Superior temporal gyrus (tissue), 1 donor: ENCODE results near the gene TH.

Experiments used
- DNase-seq: peaks from one replicate; pipeline ENCODE4 v3.0.0-alpha.2; 2016; ENCODE audit errors: extremely low spot score

The TH gene

DNA sequence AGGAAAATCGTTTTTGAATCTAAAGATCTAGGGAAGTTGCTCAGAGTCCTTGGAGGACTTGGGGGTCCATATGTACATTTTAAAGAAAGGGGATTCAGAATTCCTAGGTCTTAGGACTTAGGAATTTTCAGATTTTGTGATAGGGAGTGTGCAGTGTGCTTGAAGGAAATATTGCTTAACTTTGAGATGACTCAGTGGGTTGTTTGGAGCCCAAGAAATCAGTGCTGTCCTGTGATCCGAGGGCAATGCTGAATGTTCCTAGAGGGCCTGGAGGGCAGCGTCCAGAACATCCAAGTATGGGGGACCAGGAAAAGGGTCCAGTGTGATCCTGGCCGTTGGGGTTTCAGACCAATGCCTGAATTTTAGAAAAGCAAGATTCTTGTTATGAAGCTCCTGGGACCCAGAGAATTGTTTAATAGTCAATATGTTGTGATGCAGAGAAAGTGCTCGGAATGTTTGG lies 29.3 kb downstream of the TH start:
- no peak for DNase-seq

- no peak for DNase-seq
Measured at GRCh38 chr11:2140411-2141400, 30.9 kb downstream of the TH start.

DNA sequence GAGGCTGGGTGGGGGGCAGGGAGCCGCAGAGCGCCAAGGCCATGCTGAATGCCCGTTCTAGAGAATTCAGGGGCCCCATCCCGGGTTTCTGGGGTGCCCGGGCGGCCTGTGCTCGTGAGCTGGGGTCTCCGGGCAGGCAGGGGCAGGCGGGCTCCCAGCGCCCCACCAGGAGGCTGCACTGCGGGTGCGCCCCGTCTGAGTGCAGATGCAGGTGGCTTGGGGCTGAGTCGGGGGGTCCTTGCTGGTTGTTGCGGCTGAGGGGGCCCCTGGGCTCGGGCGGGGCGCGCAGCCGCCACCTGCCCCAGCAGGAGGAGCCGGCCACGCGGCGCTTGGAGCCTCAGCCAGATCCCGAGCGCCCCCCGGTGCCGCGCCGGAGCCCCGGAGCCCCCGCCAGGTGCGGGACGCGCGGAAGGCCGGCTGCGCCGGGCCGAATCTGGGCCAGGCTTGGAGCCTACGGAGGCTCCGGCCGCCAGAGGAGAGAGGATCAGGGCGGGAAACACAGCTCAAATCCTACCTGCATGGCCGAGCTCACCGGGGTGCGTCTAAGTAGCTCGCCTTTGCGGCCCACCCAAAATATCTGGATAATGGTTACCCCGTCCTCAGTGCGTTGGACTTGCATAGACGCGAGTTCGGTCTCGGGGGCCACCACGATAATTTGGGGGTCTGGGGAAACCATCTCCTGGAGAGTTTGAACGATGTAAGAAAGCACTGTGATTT lies 31.8 kb downstream of the TH start:
- no peak for DNase-seq

GRCh38 chr11:2139123-2139521 lies 32.5 kb downstream of the TH start, which contains the start of gene IGF2:
Gene IGF2, minus strand, starts transcription at chr11:2139389. Its CDS starts 3,866 bp downstream, at chr11:2135523.
- DNase-seq, result no peak

GRCh38 chr11:2138431-2139122 lies 33.0 kb downstream of the TH start:
- no peak for DNase-seq

GRCh38 chr11:2138068-2138430 lies 33.6 kb downstream of the TH start:
- no peak for DNase-seq

GRCh38 chr11:2137202-2138067 lies 34.2 kb downstream of the TH start:
- no peak for DNase-seq

GRCh38 chr11:2136952-2137201 lies 34.7 kb downstream of the TH start:
- DNase-seq, result no peak

DNA sequence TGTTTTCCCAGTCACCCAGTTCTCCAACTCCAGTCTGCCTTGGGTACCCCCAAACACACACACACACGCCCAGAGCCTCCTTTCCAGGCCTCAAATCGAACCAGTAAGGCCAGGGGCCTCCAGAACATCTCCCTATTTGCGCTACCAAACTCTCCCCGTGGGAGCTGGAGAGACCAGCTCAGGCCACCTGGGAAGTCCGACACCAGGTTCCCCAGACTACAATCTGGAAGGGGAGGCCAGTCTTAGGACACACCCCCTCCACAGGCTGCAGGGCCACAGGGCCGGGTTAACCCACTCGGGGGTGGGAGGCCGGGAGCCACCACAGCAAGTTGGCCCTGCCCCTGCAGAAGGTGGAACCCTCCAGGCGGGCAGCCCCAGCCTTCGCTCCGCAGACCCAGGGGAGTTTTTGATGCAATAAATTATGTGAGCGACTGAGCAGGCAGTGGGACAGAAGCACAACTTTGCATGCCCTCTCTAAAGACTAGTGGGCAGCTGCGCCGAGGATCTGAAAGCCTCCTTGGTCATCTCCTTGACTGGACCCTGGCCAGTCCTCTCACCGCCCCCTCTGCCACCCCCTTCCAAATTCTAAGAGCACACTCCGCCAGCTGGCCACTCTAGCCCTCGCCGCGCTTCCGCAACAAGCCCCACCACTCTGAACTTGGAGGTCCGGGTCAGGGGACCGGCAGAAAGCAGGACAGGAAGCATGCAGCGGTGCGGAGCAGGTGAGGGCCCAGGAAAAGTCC lies 35.2 kb downstream of the TH start:
- no peak for DNase-seq

DNA sequence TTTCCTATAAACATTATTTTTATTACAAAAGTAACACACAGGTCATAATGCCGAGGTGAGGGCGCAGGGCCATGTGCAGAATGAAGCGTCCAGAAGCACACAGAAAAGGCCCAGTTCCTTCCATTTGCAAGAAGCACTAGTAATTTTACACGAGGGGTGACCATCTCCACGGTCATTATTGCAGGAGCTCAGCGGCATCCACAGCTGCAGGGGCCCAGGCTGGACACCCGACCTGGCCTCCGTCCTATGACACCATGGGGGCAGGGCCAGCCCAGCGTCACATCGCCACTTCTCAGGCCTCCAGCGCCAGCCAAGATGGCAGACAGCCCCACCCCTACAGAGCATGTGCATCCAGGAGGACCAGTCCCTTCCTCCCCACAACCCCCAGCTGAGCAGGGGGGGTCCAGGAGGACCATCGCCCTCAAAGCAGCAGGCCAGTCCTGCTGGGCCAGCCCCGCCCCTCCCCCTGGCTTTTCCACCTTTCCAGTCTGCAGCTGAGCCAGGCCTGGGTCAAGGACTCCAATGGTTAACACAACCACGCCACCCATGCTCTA lies 35.9 kb downstream of the TH start:
- DNase-seq, result no peak

DNA sequence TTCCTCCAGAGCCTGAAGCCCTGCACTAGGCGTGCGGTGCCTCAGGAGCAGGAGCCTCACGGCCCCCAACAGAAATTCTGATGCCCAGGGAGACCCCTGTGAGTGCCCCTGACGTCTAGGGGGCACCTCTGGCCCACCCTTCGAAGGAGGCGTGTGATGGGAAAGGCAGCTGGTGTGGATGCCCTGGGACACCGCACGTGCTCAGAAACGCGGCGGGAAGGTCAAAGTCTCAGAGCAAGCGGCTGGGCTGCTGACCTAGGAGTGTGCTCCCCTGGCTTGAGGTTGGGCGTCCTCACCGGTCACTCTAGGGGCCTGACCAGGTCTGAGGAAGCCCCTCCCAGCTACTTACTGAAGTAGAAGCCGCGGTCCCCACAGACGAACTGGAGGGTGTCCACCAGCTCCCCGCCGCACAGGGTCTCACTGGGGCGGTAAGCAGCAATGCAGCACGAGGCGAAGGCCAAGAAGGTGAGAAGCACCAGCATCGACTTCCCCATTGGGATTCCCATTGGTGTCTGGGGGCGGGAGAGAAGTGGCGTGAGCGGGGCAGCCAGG lies 36.5 kb downstream of the TH start:
- DNase-seq, result no peak

DNA sequence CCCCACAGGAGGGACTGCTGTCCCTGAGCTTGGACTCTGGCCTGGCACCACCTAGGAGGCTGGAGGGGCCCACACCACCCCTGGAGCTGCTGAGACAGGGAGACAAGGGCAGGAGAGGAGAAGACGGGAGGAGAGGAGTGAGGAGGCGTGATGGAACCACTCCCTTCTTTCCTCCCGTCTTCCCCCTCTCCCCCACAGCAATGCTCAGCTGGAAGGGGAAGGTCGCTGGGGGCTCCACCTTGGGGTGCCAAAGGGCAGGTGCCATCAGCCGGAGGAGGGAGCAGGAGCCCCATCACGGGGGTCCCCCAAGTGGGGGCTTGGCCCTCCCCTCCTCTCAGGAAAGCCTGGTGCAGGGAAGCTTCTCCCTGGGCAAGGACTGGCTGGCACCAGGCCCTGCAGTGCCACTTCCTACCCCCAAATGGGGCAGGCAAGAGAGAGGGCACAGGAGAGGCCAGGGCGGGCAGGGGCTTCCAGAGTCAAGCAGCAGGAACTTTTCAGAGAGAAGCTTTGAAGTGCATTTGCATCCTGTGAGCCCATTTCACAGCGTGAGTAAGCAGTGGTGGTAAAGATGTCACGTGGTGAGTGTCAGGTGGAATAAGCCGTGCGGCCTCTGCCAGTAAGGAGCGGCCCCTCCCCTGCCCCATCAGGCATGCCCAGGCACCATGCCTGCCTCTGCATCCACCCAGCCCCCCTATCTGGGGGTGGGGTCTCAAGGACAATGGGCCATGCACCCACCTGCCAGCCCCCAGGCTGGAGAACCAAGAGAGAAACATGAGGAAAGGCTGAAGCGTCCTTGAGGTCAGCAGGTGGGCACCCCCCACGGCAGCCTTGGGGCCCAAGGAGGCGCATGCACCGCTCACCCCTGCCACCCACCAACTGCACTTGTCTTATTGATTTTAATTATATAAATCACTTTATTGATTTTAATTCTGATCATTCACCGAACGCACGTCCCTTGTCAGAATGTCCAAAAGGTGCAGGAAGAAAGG lies 37.3 kb downstream of the TH start:
- no peak for DNase-seq

GRCh38 chr11:2133241-2134021 lies 38.2 kb downstream of the TH start:
- no peak for DNase-seq

GRCh38 chr11:2132874-2133240 lies 38.8 kb downstream of the TH start:
- DNase-seq, result no peak

DNA sequence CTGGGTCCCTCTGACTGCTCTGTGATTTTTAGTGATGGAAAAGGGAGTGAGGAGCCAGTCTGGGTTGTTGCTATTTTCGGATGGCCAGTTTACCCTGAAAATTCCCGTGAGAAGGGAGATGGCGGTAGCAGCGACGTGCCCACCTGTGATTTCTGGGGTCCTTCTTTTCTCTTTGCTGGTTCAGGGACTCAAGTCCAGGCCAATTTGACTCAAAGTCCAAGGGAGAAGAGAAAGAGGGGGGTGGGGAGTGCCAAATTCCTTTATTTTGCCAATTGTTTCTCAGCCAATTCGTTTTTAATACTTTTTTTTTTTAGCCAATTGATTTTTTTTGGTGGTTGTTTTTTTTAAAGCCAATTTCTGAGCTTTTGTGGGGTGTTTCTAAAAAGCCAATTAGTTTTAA lies 39.4 kb downstream of the TH start:
- no peak for DNase-seq

- DNase-seq, result no peak
Measured at GRCh38 chr11:2131371-2132236, 40.0 kb downstream of the TH start.

- DNase-seq, result no peak
Measured at GRCh38 chr11:2130881-2131352, 40.7 kb downstream of the TH start.
